ENCODE results near the gene GUCD1. TPM values are rescaled to one million over a fixed set of nuclear protein-coding genes. Genes with fewer than 3 reads are reported as not detected.
"Not testable (repeated sequence)": the region's sequence is repeated elsewhere in the genome, so short reads cannot be mapped to it uniquely, and the experiment has no call there.

Gene GUCD1
- total and polyA plus RNA-seq, 2 of the 8 experiments (the other 6 are each of a cell fraction or from before 2014, with no cell fraction given), result 85.2 to 128 TPM

DNA sequence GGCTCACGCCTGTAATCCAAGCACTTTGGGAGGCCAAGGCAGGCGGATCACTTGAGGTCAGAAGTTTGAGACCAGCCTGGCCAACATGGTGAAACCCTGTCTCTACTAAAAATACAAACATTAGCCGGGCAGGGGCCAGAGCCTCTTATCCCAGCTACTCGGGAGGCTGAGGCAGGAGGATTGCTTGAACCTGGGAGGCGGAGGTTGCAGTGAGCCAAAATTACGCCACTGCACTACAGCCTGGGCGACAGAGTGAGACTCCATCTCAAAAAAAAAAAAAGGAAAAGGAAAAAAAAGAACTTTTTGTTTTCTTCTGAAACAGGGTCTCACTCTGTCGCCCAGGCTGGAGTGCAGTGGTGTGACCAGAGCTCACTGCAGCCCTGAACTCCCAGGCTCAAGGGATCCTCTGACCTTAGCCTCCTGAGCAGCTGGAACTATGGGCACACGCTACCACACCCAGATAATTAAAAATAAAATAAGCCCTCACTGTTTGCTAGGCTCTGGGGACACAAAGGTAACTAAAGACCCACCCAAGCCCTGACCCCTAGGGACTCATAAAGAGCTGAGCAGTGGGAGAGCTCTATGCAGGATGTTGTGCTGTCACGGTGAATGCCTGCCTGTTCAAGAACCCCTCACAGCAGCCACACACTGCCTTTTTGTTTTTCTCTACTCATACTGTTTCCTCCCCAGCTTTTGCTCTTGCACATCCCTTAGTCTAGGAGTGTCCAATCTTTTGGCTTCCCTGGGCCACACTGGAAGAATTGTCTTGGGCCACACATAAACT lies 2.2 kb downstream of the GUCD1 start:
- H3K79me1 ChIP-seq (ENCODE audit: low read depth, low read length), result peaks cover 23% of the 10 kb centered on the region
- not testable (repeated sequence) for H2AFZ ChIP-seq (ENCODE audit: low read length); FAIRE-seq; H2BK120ac ChIP-seq (replicated peaks; ENCODE audit: low read depth, low read length); H2AK5ac ChIP-seq (ENCODE audit: low read depth, low read length); H3K4ac ChIP-seq (replicated peaks; ENCODE audit: insufficient read length, low read depth, low read length); H4K91ac ChIP-seq (replicated peaks; ENCODE audit: insufficient read length, low read length); H3K4me3 ChIP-seq (ENCODE audit: extremely low read depth in 1 of 4, insufficient read depth in 2 of 4, low read depth in 3 of 4, low read length in 4 of 4); H3K36me3 ChIP-seq (ENCODE audit: control insufficient read depth in 2 of 4, insufficient read depth in 4 of 4, low read length in 3 of 4); H3K27ac ChIP-seq (ENCODE audit: low read depth, low read length); H2BK5ac ChIP-seq (ENCODE audit: low read depth, low read length); H4K8ac ChIP-seq (ENCODE audit: extremely low read depth, insufficient read depth, low read length); H3K18ac ChIP-seq (ENCODE audit: extremely low read depth, low read length); H3K14ac ChIP-seq (ENCODE audit: insufficient read length); H3K27me3 ChIP-seq (replicated peaks in 1 of 4; ENCODE audit: control insufficient read depth in 3 of 4, extremely low read depth in 1 of 4, insufficient read depth in 3 of 4, low read length in 3 of 4); H3K23ac ChIP-seq (ENCODE audit: insufficient read length); DNase-seq (ENCODE audit: low read depth in 1 of 2, low spot score in 2 of 2); H3K9ac ChIP-seq (replicated peaks in 1 of 4; ENCODE audit: extremely low read depth in 1 of 4, low read depth in 3 of 4, low read length in 3 of 4); H3K9me3 ChIP-seq (ENCODE audit: insufficient read depth in 2 of 2, low read depth in 1 of 2, low read length in 1 of 2); H2BK15ac ChIP-seq (ENCODE audit: low read length); H2BK20ac ChIP-seq (ENCODE audit: low read length); H2BK12ac ChIP-seq (ENCODE audit: low read depth, low read length); H4K5ac ChIP-seq (ENCODE audit: insufficient read length, low read depth, low read length); H3K56ac ChIP-seq (replicated peaks; ENCODE audit: insufficient read length, low read depth, low read length); H3K4me2 ChIP-seq (ENCODE audit: insufficient read depth in 1 of 2, low read depth in 2 of 2, low read length in 2 of 2)
- H3K79me2 ChIP-seq (ENCODE audit: control insufficient read depth in 1 of 2, insufficient read depth in 2 of 2, low read length in 2 of 2), result peaks cover 21 to 67% of the 10 kb centered on the region in 2 experiments
- ChIA-PET POLR2A (ENCODE audit: partially characterized antibody) (interaction anchor here (1.2 to 5.4 kb wide), 5 partner anchors 11 to 46 kb away, joined by 3 to 91 read pairs (median 8); no protein-coding TSS in a partner anchor), CTCF (ENCODE audit: partially characterized antibody) (interaction anchor here (0.9 to 1.3 kb wide), 4 partner anchors 15 to 131 kb away, joined by 3 to 6 read pairs (median 4); no protein-coding TSS in a partner anchor)
- H4K20me1 ChIP-seq (replicated peaks in 1 of 2; ENCODE audit: control insufficient read depth in 1 of 2, insufficient read depth in 2 of 2, low read length in 2 of 2), result peaks cover 7 to 29% of the 10 kb centered on the region in 2 experiments
- 95% methylated on average over 8 of the region's 10 CpGs; no CpG with 5 or more reads in 1 of the 2 experiments for WGBS, 2 experiments (ENCODE audit: extremely low coverage in 1 of 2, insufficient coverage in 1 of 2, insufficient read length in 1 of 2, insufficient replicate concordance in 2 of 2, low coverage in 1 of 2, low lambda C conversion rate in 2 of 2, missing lambda C conversion rate in 1 of 2)
- peaks cover 17% of the 10 kb centered on the region for H3K23me2 ChIP-seq (ENCODE audit: low read depth, low read length)
- peaks cover 0 to 16% (median 3%) of the 10 kb centered on the region in 4 experiments; a peak in 6 of 7 replicates for H3K4me1 ChIP-seq (replicated peaks in 1 of 4; ENCODE audit: control insufficient read depth in 3 of 4, insufficient read depth in 4 of 4, low read length in 3 of 4)
